Breast epithelium (tissue), 3 donors: ENCODE results near the gene SH3TC1.

ENCODE experiments used
- CTCF ChIP-seq, 3 donors: fragments of 450-650 bp; IDR thresholded peaks; one replicate each; pipeline ENCODE4 v1.5.1; 2016 to 2017; ENCODE audit warnings: antibody characterized with exemption in 3 of 3, mild to moderate bottlenecking in 3 of 3, moderate library complexity in 3 of 3
- POLR2A ChIP-seq: fragments of 450-650 bp; IDR thresholded peaks from one replicate; pipeline ENCODE4 v1.6.1; 2016; ENCODE audit warnings: antibody characterized with exemption, mild to moderate bottlenecking, moderate library complexity
- POLR2AphosphoS5 ChIP-seq, 3 donors: sonication (generic); formaldehyde crosslinking; IDR thresholded peaks; one replicate each; pipeline ENCODE4 v1.6.1; 2017; ENCODE audit warnings: antibody characterized with exemption in 3 of 3

- no peak for TF ChIP-seq POLR2A
- TF ChIP-seq CTCF (IDR thresholded peaks at IDR 0.05): no peak
- no peak for TF ChIP-seq POLR2AphosphoS5 (IDR thresholded peaks at IDR 0.05)
These were observed 5.6 kb downstream of the SH3TC1 start for GRCh38 chr4:8204576-8205227.
